NCI-H1092 treated with DMSO at 0.1 percent for 48 hours (cell line): ENCODE data around the gene CEP72.
"Not testable (repeated sequence)": the region's sequence is repeated elsewhere in the genome, so short reads cannot be mapped to it uniquely, and the experiment has no call there.

Experiments
- DNase-seq: peaks from one replicate; lab custom pipeline; 2025; lab: John Stamatoyannopoulos, UW

CEP72 gene

DNA sequence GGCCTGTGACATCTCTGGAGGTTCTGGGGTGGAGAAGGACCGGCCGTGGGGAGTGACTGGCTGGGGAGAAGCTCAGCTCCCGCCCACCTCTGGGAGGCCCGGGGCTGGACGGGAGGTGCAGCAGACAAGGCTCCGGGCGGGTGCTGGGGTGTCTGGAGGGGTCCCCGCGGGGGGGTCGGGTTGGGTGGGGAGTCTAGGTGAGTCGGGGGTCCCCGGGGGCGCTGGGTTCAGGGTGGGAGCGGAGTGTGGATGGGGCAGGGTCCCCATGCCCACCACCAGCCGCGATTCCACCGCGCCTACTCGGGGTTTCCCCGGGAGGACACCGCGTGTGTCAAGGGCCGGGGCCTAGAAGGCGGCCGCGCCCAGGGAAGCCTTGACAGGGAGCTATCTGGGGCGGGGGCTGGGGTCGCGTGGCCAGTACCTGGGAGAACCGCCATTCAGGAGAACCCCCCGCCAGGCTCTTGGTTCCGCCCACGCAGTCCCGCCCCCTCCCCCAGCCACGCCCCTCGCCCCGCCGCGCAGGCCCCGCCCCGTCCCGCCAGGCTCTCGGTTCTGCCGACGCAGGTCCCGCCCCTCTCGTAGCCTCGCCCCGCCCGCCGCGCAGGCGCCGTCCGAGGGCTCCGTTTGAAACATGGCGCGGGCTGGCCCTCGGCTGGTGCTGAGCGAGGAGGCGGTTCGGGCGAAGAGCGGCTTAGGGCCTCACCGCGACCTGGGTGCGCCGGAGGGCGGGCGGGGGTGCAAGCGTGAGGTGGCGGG, at the start of gene CEP72:
TSS of gene CEP72 (plus strand) at position 610 of the 756 bp plus-strand sequence. CDS start at position 632, 22 bp downstream.
- DNase-seq = peak; percentile 80

GRCh38 chr5:565782-566440, 46.2 kb upstream of the CEP72 start:
- DNase-seq = no peak

DNA sequence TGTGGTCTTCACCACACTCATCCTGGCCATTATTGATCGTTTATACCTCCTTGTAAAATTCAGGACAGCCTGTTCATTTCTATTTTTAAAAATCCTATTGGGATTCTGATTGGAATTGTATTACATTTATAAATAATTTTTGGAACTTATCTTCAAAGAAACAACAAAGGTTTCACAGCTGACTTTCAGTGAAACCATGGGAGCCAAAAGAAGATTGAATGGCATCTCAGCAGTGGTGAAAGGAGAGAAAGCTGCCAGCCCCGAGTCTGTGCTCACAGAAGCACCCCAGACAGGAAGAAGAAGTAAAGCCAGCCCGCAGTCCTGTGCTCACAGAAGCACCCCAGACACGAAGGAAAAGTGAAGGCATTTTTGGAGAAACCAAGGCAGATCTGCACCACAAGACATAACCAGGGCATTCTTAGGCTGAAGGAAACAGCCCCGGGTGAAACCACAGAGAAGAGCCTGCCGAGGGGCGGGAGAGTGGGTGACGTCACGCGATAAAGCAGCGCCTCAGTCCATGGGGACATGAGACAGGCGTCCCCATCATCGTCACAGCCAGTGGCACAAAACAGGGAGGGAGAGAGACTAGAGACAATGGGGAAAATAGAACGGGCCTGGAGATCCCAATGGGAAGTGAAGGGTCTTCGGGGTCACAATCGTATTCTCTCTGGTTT, 45.4 kb upstream of the CEP72 start:
- no peak for DNase-seq

DNA sequence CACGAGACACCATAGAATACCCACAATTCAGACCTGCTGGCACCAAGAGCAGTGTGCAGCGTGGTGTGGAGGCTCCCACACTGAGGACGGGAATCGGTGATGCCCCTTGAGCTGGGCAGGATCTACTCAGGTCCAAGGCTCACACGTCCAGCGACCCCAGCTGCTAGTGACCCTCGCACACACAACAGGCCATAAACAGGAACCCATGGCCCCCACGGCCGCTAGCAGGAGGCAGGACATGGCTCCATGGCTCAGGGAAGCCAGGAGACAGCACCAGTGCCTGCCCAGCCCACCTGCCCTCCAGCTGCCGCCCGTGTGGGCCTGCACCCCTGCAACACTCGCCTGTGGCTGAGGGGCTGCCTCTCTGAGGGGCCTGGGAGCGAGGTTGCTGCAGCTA, 44.5 kb upstream of the CEP72 start:
- no peak for DNase-seq

- DNase-seq = no peak
Measured at GRCh38 chr5:568061-568781, 43.9 kb upstream of the CEP72 start.

- DNase-seq = no peak
Measured at GRCh38 chr5:568809-569208, 43.3 kb upstream of the CEP72 start.

DNA sequence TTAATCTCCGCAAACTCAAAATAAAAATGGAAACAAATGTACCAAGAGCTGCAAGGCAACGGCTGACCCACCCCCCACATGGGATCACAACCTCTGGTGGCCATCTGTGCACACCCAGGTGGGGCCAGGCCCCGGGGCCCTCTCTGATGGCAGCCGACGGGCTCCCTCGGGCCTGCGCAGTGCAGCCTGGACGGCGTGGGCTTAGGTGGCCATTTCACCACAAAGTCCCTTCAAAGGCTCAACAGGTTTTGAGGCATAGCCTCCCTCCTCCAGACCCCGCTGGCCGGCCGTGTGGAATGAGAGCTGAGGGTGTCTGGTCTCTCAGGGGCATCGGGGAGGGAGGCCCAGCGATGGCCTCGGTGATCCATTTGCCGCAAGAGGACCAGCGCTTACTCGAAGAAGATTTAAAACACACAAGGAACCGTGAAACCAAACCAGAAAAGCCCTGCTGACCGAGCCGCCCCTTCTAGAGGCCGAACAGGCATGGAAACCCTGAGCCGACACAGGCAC, 42.7 kb upstream of the CEP72 start:
- DNase-seq = no peak

DNA sequence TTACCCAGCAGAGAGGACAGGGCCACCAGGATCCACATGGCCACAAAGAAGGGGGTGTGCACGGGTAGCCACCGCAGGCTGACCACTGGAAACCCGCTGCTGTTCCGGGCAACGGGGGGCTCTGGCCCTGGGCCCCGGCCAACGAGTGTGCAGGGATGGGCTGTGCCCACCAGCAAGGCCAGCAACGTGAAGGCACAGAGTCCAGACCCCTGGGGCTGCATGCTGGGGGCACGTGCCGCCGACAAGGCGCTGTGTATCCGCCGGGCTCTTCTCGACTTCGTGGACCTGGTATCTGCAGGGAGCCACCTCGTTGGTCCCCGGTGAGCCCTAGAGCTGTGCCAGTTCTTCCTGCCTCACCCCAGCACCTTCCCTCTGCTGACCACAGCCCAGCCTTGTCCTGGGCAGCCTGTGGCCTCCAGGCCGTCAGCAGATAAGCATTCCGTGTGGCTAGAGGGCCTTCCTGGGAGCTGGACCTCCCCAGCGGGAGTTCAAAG, 42.2 kb upstream of the CEP72 start:
- no peak for DNase-seq

DNA sequence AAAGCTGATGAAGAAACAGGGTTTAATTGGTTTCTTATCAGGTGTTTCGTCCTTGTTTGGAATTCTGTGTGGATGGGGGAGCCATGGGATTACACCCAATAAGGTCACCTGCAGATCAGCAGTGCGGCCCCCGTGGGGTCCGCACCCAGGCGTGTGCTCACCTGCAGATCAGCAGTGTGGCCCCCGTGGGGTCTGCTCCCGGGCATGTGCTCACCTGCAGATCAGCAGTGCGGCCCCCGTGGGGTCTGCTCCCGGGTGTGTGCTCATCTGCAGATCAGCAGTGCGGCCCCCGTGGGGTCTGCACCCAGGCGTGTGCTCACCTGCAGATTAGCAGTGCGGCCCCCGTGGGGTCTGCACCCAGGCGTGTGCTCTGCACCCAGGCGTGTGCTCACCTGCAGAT, 41.7 kb upstream of the CEP72 start:
- no peak for DNase-seq

DNA sequence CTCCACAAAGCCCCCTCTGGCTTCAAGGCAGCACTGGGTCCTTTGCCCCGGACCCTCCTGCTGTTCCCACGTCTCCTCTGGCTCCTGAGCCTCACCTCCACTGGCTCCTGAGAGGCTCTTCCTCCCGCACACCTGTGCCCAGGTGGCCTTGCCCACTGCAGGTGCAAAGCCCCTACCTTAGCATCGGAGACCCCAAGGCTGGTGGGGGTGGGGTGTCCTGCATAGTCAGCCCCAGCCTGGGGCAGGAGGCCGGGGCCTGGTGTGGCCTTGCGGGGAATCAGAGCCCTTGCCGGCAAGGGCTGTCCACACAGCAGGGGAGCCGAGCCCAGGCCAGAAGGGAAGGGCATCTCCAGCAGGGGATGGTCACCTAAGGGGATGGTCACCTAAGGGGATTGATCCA, 41.3 kb upstream of the CEP72 start:
- DNase-seq = no peak

GRCh38 chr5:571791-572190, 40.3 kb upstream of the CEP72 start:
- no peak for DNase-seq

DNA sequence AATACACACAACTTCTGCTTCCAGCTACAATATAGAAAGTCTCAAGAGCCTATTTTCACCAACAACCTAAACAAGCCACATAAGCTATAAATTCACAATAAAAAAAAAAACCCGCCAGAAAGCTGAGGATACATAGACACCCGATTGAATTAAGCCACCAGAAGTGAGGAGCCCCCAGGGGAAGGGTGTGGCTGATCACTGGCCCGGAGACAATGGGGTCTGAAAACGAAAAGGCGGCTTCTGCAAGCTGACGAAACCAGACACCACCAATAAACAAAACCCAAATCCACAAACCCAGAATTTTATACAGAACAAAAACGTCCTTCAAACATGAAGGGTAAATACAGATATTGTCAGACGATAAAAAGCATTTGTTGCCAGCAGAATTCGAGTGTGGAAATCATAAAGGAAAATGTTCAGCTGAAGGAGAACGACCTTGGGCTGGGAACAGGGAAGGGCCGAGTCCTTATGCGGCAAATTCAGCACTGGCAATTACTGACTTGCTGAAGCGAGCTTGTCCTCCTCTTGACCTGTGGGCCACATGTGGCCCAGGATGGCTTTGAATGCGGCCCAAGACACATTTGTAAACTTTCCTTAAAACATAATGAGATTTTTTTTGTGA, 39.6 kb upstream of the CEP72 start:
- DNase-seq = peak; percentile 93

DNA sequence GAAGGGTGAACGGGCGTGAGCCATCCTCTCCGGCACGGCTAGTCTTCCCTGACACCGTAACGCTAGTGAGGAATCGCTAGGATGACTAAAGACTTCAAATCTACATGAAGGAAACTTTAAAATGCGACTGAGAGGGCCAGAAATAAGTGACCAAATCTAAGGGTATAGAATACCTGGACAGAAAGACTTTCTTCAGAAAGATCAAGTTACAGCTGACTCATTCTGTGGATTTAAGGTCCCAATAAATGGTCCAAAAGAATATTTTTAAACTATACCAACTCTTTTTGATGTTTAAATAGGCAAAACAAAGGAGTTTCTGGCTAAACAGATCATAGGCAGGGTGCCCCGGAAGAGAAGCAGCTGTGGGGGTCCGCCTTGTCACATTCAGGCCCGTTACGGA, 38.9 kb upstream of the CEP72 start:
- peak; percentile 25 for DNase-seq

- DNase-seq = peak; percentile 88
Measured at GRCh38 chr5:573976-574375, 38.2 kb upstream of the CEP72 start.

DNA sequence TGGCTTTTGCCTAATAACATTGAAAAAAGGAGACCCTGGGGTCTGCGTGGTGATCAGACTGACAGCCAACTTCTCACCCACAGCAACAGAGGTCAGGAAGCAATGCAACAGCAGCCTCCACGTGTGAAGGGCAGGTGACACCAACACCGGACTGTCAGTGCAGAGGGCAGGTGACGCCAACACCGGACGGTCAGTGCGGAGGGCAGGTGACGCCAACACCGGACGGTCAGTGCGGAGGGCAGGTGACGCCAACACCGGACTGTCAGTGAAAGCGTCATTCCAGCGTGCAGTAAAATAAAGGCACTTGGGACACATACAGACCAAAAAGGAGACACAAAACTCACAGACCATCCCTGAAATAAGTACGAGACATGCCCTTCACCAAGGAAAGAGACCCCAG, 37.2 kb upstream of the CEP72 start:
- no peak for DNase-seq

DNA sequence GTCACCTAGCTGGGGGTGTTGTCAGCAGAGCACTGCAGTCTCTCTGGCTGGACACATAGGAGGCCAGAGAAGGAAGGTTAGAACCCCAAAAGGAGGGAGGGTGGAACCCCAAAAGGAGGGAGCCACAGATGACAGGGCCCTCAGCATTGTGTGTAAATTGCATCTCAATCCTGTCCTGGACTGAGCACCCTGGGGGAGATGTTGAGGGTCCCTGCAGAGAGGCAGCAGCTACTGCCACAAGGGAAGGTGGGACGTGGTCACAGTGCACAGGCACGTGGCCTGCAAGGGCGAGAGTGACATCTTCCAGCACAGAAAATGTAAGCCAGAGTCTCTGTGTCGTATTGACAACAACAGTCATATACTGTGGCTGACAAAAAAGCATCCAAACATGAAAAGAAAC, 36.5 kb upstream of the CEP72 start:
- no peak for DNase-seq

DNA sequence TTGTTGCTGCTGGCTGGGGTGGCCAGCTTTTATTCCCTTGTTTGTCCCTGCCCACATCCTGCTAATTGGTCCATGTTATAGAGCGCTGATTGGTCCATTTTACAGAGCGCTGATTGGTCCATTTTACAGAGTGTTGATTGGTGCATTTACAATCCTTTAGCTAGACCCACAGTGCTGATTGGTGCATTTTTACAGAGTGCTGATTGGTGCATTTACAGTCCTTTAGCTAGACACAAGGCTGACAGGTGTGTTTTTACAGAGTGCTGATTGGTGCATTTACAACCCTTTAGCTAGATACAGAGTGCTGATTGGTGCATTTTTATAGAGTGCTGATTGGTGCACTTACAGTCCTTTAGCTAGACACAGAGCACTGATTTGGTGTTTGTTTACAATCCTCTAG, 34.9 kb upstream of the CEP72 start:
- not testable (repeated sequence) for DNase-seq

DNA sequence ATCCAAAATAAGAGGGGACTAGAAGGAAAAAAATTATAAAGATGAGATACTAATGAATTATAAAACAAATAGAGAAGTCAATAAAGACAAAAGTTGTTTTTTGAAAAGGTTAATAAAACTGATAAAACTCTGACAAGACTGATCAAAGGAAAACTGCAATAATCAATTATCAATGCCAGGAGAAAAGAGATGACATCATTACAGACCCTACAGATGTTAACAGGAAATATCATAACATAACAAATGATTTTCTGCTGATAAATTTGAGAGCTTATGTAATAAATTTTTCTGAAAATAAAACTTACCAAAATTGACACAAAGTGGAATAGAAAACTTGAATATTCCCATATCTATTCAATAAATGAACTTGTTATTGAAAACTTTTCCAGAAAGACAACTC, 34.3 kb upstream of the CEP72 start:
- no peak for DNase-seq

DNA sequence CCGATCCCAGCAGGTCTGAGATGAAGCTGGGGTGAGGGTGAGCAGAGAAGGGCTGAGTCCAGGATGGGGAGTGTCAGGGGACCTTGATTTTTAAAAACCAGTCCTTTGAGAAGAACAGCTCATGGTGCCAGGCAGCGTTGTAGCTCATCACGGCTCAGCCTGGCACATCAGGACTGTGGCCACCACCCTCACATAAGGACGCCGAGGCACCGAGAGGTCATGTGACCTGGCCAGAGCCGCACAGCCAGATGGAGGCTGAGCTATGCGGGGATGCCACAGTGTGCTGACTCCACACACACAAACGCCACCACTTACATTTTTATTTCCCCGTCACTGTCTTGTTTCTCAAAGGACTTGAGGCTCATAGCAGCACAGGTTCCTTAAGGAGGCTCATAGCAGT, 32.9 kb upstream of the CEP72 start:
- DNase-seq = no peak

DNA sequence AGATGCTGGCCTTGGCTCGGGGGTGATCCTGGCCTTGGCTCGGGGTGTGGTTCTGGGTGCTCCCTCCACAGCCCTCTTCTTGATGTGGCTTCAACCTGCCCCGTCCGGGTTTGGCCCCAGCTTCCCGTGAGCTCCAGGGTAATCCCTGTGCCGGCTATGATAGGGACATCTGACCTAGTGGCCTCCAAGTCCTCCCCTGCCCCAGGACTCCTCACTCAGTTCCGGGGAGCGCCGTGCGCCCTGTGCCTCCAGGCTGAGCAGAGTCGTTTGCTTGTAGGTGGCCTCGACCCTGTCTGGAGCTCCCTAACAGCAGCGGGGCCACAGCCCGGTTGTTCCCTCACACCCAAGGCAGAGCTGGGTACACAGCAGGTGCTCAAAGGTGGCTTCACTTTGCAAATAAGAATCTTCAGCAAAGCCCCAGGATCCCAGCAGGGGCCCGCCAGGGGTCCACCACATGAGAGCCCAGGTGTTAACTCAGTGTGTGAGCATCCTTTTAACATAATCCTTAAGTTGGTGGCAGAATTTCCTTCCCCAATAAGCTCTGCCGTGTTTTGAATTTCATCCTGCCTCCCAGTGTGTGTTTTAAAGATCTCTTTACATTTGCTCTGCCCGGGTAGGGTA, 32.3 kb upstream of the CEP72 start:
- DNase-seq = no peak

- DNase-seq = no peak
Measured at GRCh38 chr5:580436-580835, 31.7 kb upstream of the CEP72 start.
